Activated T-helper 17 cell treated with anti-CD3 and anti-CD28 coated beads, Interleukin-2, amount 50 U/mL, for 72 hours (primary cell): ENCODE measurements around the gene PFKFB4. TPM values are rescaled to one million over a fixed set of nuclear protein-coding genes. Genes with fewer than 3 reads are reported as not detected.
"Not testable (repeated sequence)": the region's sequence is repeated elsewhere in the genome, so short reads cannot be mapped to it uniquely, and the experiment has no call there.

Experiments used
- ATAC-seq: fragments of 150-1000 bp; cut with Tn5 transposase; replicated peaks from 2 replicates; pipeline ENCODE4 v1.10.0; 2021; ENCODE audit warnings: mild to moderate bottlenecking, moderate library complexity
- H3K27ac Mint-ChIP-seq: one replicate; pipeline ENCODE4 v1.8.0; 2022; ENCODE audit warnings: mixed read lengths
- H3K27me3 Mint-ChIP-seq: one replicate; pipeline ENCODE4 v1.8.0; 2022; ENCODE audit warnings: mixed read lengths
- H3K36me3 Mint-ChIP-seq: one replicate; pipeline ENCODE4 v1.8.0; 2022; ENCODE audit warnings: low read depth, mild to moderate bottlenecking, mixed read lengths
- H3K4me1 Mint-ChIP-seq: one replicate; pipeline ENCODE4 v1.8.0; 2022; ENCODE audit warnings: mixed read lengths
- H3K4me3 Mint-ChIP-seq: one replicate; pipeline ENCODE4 v1.8.0; 2022; ENCODE audit warnings: mild to moderate bottlenecking, mixed read lengths
- H3K9me3 Mint-ChIP-seq: one replicate; pipeline ENCODE4 v1.8.0; 2022; ENCODE audit warnings: mixed read lengths
- total RNA-seq, 2 donors: library from RNA; stranded (reverse); gene quantifications; one replicate each; pipeline ENCODE4 v1.2.3, GENCODE V29; 2022

The PFKFB4 gene
- total RNA-seq, 2 donors from 2014 or later, result 52.5 to 277 TPM

DNA sequence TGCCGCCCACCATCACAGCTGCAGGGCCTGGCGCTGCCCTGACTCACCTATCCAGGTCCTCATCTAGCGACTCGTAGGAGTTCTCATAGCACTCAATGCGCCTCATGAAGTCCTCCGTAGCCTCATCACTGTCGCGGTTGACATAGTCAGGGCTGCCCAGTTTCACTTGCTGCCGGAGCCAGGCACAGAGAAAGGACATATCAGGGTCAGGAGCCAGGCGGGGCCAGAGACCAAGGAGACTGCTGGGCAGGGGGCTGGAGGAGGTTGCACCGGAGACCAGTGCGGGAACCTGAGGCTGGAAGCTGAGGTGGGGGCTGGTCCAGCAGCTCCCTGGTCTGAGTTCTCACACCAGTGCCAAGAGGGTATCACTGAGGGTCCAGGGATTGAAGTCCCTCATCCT lies 18.2 kb downstream of the PFKFB4 start:
- Mint-ChIP-seq H3K4me1 (peaks cover 4% of the 10 kb centered on the region), H3K4me3 (no peak overlapping the region), H3K27me3 (no peaks in the 10 kb centered on the region), H3K36me3 (peaks cover 99% of the 10 kb centered on the region), H3K9me3 (no peaks in the 10 kb centered on the region), H3K27ac (no peak overlapping the region)
- ATAC-seq, result peak; percentile 38

GRCh38 chr3:48536785-48537184 lies 19.8 kb downstream of the PFKFB4 start:
- no peak for ATAC-seq
- H3K9me3 Mint-ChIP-seq, result no peaks in the 10 kb centered on the region
- no peak overlapping the region for H3K27ac Mint-ChIP-seq
- peaks cover 97% of the 10 kb centered on the region for H3K36me3 Mint-ChIP-seq
- no peak overlapping the region for H3K4me3 Mint-ChIP-seq
- peaks cover 4% of the 10 kb centered on the region for H3K4me1 Mint-ChIP-seq
- H3K27me3 Mint-ChIP-seq, result no peaks in the 10 kb centered on the region

DNA sequence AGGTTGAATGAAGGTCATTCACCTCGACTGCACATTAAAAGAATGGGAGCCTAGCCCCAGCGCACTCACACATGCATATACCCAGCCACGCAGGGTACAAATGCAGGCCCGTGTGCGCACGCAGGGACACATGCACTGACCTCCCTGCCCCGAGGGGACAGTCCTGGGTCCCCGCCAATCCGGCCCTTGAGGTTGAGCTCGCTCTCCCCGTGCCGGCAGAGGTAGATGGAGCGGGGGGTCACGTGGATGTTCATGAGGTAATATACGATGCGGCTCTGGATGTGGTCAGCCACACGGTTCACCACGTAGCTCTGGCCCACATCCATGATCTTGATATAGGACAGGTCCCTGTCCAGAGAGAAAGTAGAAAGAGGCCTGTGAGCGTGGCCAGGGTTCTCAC lies 20.5 kb downstream of the PFKFB4 start:
- Mint-ChIP-seq H3K27ac (no peak overlapping the region), H3K9me3 (no peaks in the 10 kb centered on the region), H3K4me1 (peaks cover 4% of the 10 kb centered on the region), H3K27me3 (no peaks in the 10 kb centered on the region), H3K36me3 (peaks cover 96% of the 10 kb centered on the region), H3K4me3 (no peak overlapping the region)
- ATAC-seq, result no peak

- Mint-ChIP-seq H3K4me3 (no peak overlapping the region), H3K36me3 (peaks cover 96% of the 10 kb centered on the region), H3K4me1 (peaks cover 4% of the 10 kb centered on the region), H3K27me3 (no peaks in the 10 kb centered on the region), H3K27ac (no peak overlapping the region), H3K9me3 (no peaks in the 10 kb centered on the region)
- no peak for ATAC-seq
These were observed 21.0 kb downstream of the PFKFB4 start for GRCh38 chr3:48535578-48535977.

- Mint-ChIP-seq H3K4me1 (peaks cover 4% of the 10 kb centered on the region), H3K36me3 (peaks cover 97% of the 10 kb centered on the region), H3K27ac (no peak overlapping the region), H3K4me3 (no peak overlapping the region), H3K9me3 (no peaks in the 10 kb centered on the region), H3K27me3 (no peaks in the 10 kb centered on the region)
- ATAC-seq, result no peak
These were observed 23.6 kb downstream of the PFKFB4 start for GRCh38 chr3:48532977-48533337.

- no peaks in the 10 kb centered on the region for H3K27me3 Mint-ChIP-seq
- no peak overlapping the region for H3K4me3 Mint-ChIP-seq
- ATAC-seq, result no peak
- no peaks in the 10 kb centered on the region for H3K9me3 Mint-ChIP-seq
- no peak overlapping the region for H3K27ac Mint-ChIP-seq
- H3K36me3 Mint-ChIP-seq, result peaks cover 97% of the 10 kb centered on the region
- peaks cover 4% of the 10 kb centered on the region for H3K4me1 Mint-ChIP-seq
These were observed 24.2 kb downstream of the PFKFB4 start for GRCh38 chr3:48532271-48532976.

DNA sequence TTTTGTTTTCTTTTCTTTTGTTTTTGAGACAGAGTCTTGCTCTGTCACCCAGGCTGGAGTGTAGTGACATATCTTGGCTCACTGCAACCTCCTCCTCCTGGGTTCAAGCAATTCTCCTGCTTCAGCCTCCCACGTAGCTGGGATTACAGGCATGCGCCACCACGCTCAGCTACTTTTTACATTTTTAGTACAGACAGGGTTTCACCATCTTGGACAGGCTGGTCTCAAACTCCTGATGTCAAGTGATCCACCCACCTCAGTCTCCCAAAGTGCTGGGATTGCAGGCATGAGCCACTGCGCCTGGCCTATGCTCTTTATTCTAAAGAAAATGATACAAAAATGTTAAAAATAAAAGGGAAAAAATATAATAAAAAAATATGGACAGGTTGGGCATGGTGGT lies 25.9 kb downstream of the PFKFB4 start:
- not testable (repeated sequence) for H3K9me3 Mint-ChIP-seq, H3K27ac Mint-ChIP-seq, H3K27me3 Mint-ChIP-seq, ATAC-seq, H3K4me1 Mint-ChIP-seq, H3K4me3 Mint-ChIP-seq
- H3K36me3 Mint-ChIP-seq, result peaks cover 97% of the 10 kb centered on the region

GRCh38 chr3:48528754-48529153 lies 27.8 kb downstream of the PFKFB4 start:
- ATAC-seq, result no peak
- peaks cover 95% of the 10 kb centered on the region for H3K36me3 Mint-ChIP-seq
- no peaks in the 10 kb centered on the region for H3K27me3 Mint-ChIP-seq
- peaks cover 5% of the 10 kb centered on the region for H3K4me1 Mint-ChIP-seq
- H3K27ac Mint-ChIP-seq, result no peak overlapping the region
- H3K4me3 Mint-ChIP-seq, result no peak overlapping the region
- no peaks in the 10 kb centered on the region for H3K9me3 Mint-ChIP-seq

GRCh38 chr3:48528048-48528447 lies 28.6 kb downstream of the PFKFB4 start:
- peaks cover 95% of the 10 kb centered on the region for H3K36me3 Mint-ChIP-seq
- H3K9me3 Mint-ChIP-seq, result no peaks in the 10 kb centered on the region
- ATAC-seq, result no peak
- H3K4me3 Mint-ChIP-seq, result no peak overlapping the region
- H3K4me1 Mint-ChIP-seq, result peaks cover 5% of the 10 kb centered on the region
- H3K27me3 Mint-ChIP-seq, result no peaks in the 10 kb centered on the region
- peak overlapping the region; percentile 11 for H3K27ac Mint-ChIP-seq

DNA sequence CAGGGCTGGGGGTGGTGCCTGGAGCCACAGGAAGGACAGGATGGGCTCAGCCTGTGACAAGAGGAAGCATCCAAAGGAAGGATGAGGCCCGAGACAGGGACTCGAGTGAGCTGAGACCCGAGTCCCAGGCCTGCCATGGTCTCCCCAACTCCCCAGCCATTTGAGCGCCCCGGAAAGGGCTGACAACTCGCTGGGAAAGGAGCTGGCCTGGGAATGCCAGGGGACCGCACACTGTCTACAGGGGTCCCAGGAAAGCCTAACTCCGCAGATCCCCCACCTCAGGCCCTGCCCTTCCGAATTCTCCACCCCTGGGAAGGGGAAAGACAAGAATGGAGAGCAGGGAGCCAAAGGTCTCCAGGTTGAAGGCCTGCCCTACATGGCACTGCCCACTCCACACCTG lies 31.6 kb downstream of the PFKFB4 start:
- no peaks in the 10 kb centered on the region for H3K9me3 Mint-ChIP-seq
- no peaks in the 10 kb centered on the region for H3K27me3 Mint-ChIP-seq
- ATAC-seq, result no peak
- H3K4me3 Mint-ChIP-seq, result no peak overlapping the region
- peaks cover 94% of the 10 kb centered on the region for H3K36me3 Mint-ChIP-seq
- H3K4me1 Mint-ChIP-seq, result peaks cover 7% of the 10 kb centered on the region
- H3K27ac Mint-ChIP-seq, result peak overlapping the region; percentile 23

- Mint-ChIP-seq H3K27ac (no peak overlapping the region), H3K9me3 (no peaks in the 10 kb centered on the region), H3K4me1 (peaks cover 22% of the 10 kb centered on the region), H3K36me3 (peaks cover 77% of the 10 kb centered on the region), H3K27me3 (no peaks in the 10 kb centered on the region), H3K4me3 (no peak overlapping the region)
- ATAC-seq, result no peak
These were observed 35.0 kb downstream of the PFKFB4 start for GRCh38 chr3:48521635-48522034.

- Mint-ChIP-seq H3K36me3 (peaks cover 61% of the 10 kb centered on the region), H3K27me3 (no peaks in the 10 kb centered on the region), H3K27ac (no peak overlapping the region), H3K4me1 (peaks cover 26% of the 10 kb centered on the region), H3K4me3 (no peak overlapping the region), H3K9me3 (no peaks in the 10 kb centered on the region)
- peak; percentile 4 for ATAC-seq
These were observed 37.3 kb downstream of the PFKFB4 start for GRCh38 chr3:48519277-48519643.

GRCh38 chr3:48518638-48519276 lies 37.8 kb downstream of the PFKFB4 start:
- ATAC-seq, result peak; percentile 7
- H3K27ac Mint-ChIP-seq, result peak overlapping the region; percentile 37
- H3K36me3 Mint-ChIP-seq, result peaks cover 61% of the 10 kb centered on the region
- no peaks in the 10 kb centered on the region for H3K27me3 Mint-ChIP-seq
- H3K4me3 Mint-ChIP-seq, result no peak overlapping the region
- no peaks in the 10 kb centered on the region for H3K9me3 Mint-ChIP-seq
- H3K4me1 Mint-ChIP-seq, result peaks cover 26% of the 10 kb centered on the region

DNA sequence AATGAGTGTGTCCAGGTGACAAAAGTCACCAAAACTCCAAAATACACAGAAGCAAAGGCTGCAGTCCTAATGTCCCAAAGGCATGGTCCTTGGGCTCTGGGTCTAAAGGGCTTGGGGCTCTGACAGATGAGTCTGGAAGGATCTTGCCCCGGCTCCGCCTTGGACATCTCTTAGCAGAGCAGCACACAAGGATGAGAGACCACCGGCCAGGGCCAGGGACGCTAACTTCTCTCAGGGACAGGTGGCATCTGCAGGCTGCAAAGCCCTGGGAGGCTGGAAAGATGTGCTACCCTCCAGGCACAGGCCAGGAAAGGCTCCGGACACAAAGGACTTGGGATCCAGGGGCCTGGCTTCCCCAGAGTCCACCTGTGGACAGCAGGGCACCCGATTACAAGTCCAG lies 38.5 kb downstream of the PFKFB4 start:
- no peak overlapping the region for H3K4me3 Mint-ChIP-seq
- no peaks in the 10 kb centered on the region for H3K9me3 Mint-ChIP-seq
- peaks cover 26% of the 10 kb centered on the region for H3K4me1 Mint-ChIP-seq
- no peaks in the 10 kb centered on the region for H3K27me3 Mint-ChIP-seq
- H3K27ac Mint-ChIP-seq, result peak overlapping the region; percentile 65
- no peak for ATAC-seq
- peaks cover 55% of the 10 kb centered on the region for H3K36me3 Mint-ChIP-seq

DNA sequence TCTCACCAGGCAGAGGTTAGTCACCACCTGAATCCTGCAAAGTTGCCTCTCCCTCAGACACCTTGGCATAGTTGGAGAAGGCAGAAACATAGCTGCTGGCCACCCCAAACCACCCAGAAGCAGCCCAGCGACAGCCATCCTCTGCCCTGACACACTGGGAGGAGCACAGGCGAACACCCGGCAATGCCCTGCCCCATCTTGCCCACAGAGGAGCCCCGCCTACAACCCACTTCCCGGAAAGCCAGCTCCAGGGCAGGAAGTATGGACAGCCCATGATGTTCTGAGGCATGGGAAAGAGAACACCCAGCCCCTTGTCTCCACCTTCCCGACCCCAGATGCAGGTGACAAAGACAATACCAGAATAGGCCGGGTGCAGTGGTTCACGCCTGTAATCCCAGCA lies 40.0 kb downstream of the PFKFB4 start:
- Mint-ChIP-seq H3K27ac (peak overlapping the region; percentile 65), H3K4me3 (peak overlapping the region; percentile 31), H3K9me3 (no peaks in the 10 kb centered on the region), H3K36me3 (peaks cover 47% of the 10 kb centered on the region), H3K4me1 (peaks cover 26% of the 10 kb centered on the region), H3K27me3 (no peaks in the 10 kb centered on the region)
- peak; percentile 13 for ATAC-seq
